Measurements from ENCODE around the gene RGS4.
A peak's percentile ranks its signal among the peaks of the same experiment; 100 is the strongest.

RGS4 gene

GRCh38 chr1:163069142-163069541, at the start of gene RGS4:
RGS4 (plus strand) TSS chr1:163069361; CDS start chr1:163069485, 124 bp downstream.
- no peak for DNase-seq

DNA sequence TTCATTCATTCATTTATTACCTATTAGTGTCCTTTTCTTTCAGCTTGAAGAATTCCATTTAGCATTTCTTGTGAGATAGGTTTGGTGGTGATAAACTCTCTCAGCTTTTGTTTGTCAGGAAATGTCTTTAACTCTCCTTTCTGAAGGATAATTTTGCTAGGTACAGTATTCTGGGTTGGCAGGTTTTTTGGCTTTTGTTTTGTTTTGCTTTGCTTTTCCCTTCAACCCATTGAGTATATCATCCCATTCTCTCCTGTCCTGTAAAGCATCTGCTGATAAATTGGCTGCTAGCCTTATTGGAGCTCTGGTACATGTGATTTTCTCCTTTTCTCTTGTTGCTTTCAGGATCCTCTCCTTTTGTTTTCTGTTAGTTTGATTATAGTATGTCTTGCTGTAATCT, 47.0 kb upstream of the RGS4 start:
- no peak for DNase-seq

- no peak for DNase-seq
These were observed 41.6 kb upstream of the RGS4 start for GRCh38 chr1:163027610-163028009.

- no peak for DNase-seq
These were observed 39.3 kb upstream of the RGS4 start for GRCh38 chr1:163029901-163030300.

DNA sequence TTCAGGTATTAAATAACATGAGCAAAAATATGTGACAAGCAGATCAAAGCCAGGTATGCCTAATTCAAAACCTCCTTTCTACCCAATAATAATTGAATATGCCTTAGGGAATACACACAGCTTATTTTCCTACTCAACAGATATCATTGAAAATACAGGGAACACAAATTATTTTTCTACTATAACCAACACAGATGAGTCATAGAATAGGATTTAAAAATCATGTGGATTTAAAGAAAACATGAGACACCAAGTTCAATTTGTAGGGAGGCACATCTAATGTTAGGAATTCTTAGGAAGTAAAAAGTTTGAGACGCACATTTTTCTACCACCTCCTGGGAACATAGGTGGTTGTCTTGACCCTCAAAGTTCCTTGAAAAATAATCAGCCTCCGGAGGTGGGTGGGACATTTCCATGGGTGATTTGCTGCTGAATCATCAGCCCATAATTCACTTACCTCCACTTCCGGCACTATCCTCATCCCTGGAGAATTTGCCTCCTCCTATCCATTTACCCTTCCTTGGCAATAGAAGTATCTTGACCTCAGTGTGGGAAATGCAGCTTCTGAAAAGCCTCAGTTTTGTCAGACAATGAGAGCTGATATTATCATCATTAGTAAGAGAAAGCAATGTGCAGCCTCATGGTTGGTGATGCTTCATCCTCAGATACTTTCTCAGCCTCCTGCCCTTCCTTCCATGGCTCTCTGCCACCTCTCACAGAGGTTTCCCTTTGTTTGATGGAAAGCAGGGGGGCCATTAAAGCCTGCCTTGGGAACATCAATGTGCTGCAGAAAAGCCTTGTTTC, 33.5 kb upstream of the RGS4 start:
- no peak for DNase-seq

- DNase-seq = no peak
These were observed 32.5 kb upstream of the RGS4 start for GRCh38 chr1:163036671-163037070.

GRCh38 chr1:163038928-163039706, 30.0 kb upstream of the RGS4 start:
- DNase-seq = no peak

DNA sequence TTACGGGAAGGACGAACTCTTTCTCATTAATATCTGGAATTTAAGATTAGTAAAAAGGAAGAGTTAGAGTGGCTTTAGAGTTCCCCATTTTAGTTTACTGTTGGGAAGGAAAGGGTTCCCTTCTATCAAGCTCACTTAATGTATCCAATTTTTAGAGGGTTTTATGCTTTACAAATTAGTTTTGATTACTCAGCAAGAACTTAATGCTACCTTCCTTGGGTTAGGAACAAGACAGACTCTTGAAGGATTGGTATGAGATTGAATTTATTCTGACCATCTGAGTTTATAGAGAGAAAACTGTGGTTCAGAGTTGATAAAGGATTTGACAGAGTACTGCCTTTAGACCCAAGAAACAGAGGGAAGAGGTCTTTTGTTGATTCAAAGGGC, 29.5 kb upstream of the RGS4 start:
- DNase-seq = no peak

- no peak for DNase-seq
These were observed 23.1 kb upstream of the RGS4 start for GRCh38 chr1:163046071-163046470.

- DNase-seq = no peak
These were observed 21.1 kb upstream of the RGS4 start for GRCh38 chr1:163047951-163048659.

DNA sequence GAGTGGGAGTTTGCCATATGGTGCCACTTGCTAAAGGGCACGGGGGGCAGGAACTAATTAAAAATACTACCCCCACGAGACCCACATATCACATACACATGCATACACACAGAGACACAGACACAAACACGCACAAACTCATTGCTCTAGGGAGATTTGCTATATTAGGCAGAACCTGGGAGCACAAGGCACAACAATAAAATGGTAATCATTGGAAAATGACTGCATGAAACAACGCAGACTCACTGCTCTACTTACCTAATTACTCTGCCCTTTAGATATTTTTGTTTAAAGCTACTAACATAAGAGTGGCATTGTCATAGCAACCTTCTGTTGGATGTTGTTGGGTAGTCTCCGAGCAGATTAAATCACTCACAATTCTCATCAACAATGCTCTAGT, 20.3 kb upstream of the RGS4 start:
- DNase-seq = no peak

- no peak for DNase-seq
These were observed 19.9 kb upstream of the RGS4 start for GRCh38 chr1:163049296-163049695.

DNA sequence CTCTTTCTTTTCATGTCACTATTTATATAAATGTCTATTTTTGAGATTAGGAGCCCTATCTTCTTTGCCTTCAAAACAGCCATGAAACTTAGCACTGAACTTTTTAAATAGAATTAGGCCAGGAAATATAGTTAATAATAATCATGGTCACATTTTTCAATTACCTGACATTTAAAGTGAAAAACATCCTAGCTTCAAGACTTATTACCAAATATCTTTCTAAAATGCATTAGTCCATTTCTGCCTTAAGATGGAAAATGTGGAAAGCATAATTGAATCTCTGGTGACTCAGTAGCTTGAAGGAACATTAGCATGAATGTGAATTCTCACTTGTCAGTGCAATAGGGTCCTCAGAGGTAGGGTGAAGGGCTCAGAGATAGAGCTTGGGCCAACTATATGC, 18.7 kb upstream of the RGS4 start:
- DNase-seq = no peak

GRCh38 chr1:163054181-163054591, 15.0 kb upstream of the RGS4 start:
- peak; percentile 20 for DNase-seq

- peak; percentile 12 for DNase-seq
These were observed 14.2 kb upstream of the RGS4 start for GRCh38 chr1:163055005-163055404.

DNA sequence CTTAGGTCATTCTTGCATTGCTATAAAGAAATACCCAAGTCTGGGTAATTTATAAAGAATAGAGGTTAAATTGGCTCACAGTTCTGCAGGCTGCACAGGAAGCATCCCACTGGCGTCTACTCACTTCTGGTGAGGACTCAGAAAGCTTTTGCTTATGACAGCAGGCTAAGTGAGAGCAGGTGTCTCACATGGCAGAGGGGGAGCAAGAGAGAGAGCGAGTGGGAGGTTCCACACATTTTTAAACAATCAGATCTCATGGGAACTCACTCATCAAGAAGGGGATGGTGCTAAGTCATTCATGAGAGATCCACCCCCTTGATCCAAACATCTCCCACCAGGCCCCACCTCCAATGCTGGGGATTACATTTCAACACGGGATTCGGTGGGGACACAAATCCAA, 13.6 kb upstream of the RGS4 start:
- DNase-seq = no peak

- no peak for DNase-seq
These were observed 12.3 kb upstream of the RGS4 start for GRCh38 chr1:163056831-163057230.

DNA sequence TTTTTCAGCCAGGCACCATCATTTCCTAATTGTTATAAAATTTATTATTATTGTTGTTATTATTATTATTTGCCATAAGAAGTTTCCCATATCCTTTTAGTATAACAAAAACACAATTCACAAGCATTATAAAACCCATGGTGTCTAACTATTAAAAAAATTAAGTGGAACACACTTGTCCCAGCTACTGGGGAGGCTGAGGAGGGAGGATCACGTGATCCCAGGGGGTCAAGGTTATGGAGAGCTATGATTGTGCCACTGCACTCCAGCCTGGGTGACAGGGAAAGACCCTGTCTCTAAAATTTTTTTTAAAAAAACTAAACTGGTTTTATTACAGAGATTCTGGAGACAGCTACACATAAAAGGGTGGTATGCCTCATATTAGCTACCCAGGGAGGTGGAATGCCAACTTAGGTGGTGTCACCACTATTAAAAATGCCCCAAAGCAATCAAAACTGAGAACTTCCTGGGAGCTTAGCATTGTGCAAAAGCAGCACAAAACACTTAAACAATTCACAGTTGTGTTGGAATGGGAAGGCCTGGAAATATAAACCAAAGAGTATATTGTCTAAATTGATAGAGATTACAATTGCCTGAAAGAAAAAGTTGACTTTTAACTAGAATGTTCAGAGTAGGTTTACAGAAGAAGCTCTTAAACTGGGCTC, 8.7 kb upstream of the RGS4 start:
- DNase-seq = no peak

DNA sequence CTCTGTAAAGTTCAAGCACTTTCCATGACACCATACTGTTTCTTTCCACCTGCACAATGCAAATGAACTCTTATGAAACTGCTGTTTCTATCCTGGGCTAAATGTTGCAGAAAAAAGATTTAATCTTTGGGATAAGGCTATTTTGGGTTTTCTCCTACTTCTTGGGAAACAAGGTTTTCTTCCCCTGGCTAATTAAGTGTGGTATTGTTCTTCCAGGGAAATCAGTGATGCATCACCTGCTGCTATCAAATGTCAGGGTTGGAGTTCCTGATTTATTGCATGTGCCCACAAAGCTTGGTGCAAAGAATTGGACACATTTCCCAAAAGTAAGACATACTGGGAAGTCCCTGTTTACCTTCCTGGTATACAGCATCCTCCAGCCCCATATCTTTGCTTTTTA, 6.0 kb upstream of the RGS4 start:
- DNase-seq = no peak

DNA sequence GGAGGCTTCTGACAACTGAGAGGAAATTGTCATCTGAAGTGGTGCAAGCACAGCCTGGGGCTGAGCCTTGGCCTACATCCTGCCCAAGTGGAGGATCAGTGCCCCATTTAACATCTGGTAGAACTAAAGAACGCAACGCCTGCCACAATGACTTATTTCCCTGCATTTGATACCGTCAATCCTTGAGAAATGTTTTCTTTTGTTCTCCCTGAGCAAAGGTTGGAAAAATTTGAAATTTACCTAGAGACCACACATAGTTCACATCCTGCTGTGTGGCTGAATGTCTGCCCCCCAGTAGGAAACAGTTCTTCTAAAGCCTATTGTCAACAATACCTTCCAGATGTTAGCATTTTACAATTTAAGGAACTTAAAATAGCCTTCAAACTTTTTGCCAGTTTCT, 5.6 kb upstream of the RGS4 start:
- DNase-seq = no peak

- DNase-seq = no peak
These were observed 3.0 kb upstream of the RGS4 start for GRCh38 chr1:163066168-163066567.

- no peak for DNase-seq
These were observed 2.5 kb upstream of the RGS4 start for GRCh38 chr1:163066686-163067085.

- DNase-seq = no peak
These were observed 445 bp upstream of the RGS4 start for GRCh38 chr1:163068716-163069115.

Data from DMS79 treated with DMSO at 0.1 percent for 48 hours (cell line).